ENCODE measurements around the gene UGDH. TPM values are rescaled to one million over a fixed set of nuclear protein-coding genes. Genes with fewer than 3 reads are reported as not detected.

The UGDH gene
- total and polyA plus RNA-seq, 8 donors: 62.8 to 108 (median 100) TPM

DNA sequence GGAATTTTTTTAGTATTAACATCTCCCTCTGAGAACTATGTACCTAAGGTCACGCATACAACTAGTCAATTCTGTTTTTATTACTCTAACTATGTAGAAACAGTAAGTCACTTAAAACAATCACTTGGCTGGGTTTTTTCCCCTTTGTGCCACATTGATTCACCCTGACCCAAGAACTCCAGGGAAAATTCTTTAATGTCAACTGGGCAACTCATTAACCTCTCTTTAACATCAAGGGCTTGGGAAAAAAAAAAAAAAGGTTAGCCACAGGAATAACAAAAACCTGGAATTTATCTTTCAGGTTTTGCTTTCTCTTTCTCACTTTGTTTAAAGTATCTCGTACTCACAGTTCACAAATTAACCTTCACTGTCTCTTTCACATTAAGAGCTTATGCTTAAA, 76.6 kb downstream of the UGDH start:
- Histone ChIP-seq H3K27ac (peak overlapping the region in 1 of 2 donors; percentile 17), H3K4me1 (peaks cover 6 to 20% of the 10 kb centered on the region in 2 donors), H3K27me3 (no peaks in the 10 kb centered on the region), H3K36me3 (peaks cover under 1 to 67% of the 10 kb centered on the region in 2 donors), H3K9me3 (no peaks in the 10 kb centered on the region), H3K4me3 (no peak overlapping the region)
- TF ChIP-seq, protein P1, sequence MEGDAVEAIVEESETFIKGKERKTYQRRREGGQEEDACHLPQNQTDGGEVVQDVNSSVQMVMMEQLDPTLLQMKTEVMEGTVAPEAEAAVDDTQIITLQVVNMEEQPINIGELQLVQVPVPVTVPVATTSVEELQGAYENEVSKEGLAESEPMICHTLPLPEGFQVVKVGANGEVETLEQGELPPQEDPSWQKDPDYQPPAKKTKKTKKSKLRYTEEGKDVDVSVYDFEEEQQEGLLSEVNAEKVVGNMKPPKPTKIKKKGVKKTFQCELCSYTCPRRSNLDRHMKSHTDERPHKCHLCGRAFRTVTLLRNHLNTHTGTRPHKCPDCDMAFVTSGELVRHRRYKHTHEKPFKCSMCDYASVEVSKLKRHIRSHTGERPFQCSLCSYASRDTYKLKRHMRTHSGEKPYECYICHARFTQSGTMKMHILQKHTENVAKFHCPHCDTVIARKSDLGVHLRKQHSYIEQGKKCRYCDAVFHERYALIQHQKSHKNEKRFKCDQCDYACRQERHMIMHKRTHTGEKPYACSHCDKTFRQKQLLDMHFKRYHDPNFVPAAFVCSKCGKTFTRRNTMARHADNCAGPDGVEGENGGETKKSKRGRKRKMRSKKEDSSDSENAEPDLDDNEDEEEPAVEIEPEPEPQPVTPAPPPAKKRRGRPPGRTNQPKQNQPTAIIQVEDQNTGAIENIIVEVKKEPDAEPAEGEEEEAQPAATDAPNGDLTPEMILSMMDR (IDR thresholded peaks at IDR 0.05): no peak
- intact Hi-C loops (cut with DNase I): no loop called here
- DNase-seq (no peak), ATAC-seq (no peak)

Other genes starting within 250 kb of the UGDH start
- 10 to 100 TPM; 40.8 to 50.4 TPM for gene RFC1, start 161.1 kb downstream of the UGDH start, total RNA-seq
- 10 to 100 TPM; 64.6 to 82.4 (median 74.5) TPM for gene RFC1, start 161.1 kb downstream of the UGDH start, polyA plus RNA-seq (ENCODE audit: insufficient read length in 6 of 6)
- gene KLB, start 120.5 kb downstream of the UGDH start, total RNA-seq: 1 to 10 TPM in 1 of 2 donors, under 1 TPM in 1; 0.34 to 2.2 TPM
- gene KLB, start 120.5 kb downstream of the UGDH start, polyA plus RNA-seq (ENCODE audit: insufficient read length in 6 of 6): under 1 TPM; 0.18 to 0.51 (median 0.41) TPM
- 1,000 to 10,000 TPM in 1 of 2 donors, 100 to 1,000 TPM in 1; 974 to 1,439 TPM for gene RPL9, start 68.5 kb downstream of the UGDH start, total RNA-seq
- 1,000 to 10,000 TPM in 3 of 6 donors, 100 to 1,000 TPM in 3; 634 to 2,388 (median 1,341) TPM for gene RPL9, start 68.5 kb downstream of the UGDH start, polyA plus RNA-seq (ENCODE audit: insufficient read length in 6 of 6)
- 10 to 100 TPM in 1 of 2 donors, 1 to 10 TPM in 1; 9.6 to 11.0 TPM for gene LIAS, start 68.4 kb downstream of the UGDH start, total RNA-seq
- gene LIAS, start 68.4 kb downstream of the UGDH start, polyA plus RNA-seq (ENCODE audit: insufficient read length in 6 of 6): 10 to 100 TPM; 26.8 to 36.6 (median 30.0) TPM
- 10 to 100 TPM; 55.4 to 66.9 TPM for gene SMIM14, start 111.4 kb upstream of the UGDH start, total RNA-seq
- gene SMIM14, start 111.4 kb upstream of the UGDH start, polyA plus RNA-seq (ENCODE audit: insufficient read length in 6 of 6): 10 to 100 TPM; 52.9 to 67.8 (median 54.8) TPM
- gene UBE2K, start 170.7 kb upstream of the UGDH start, total RNA-seq: 10 to 100 TPM; 54.5 to 78.6 TPM
- gene UBE2K, start 170.7 kb upstream of the UGDH start, polyA plus RNA-seq (ENCODE audit: insufficient read length in 6 of 6): 10 to 100 TPM; 64.8 to 87.4 (median 75.9) TPM